Medulla oblongata (tissue), 1 donor: Measurements from ENCODE around the gene DBNL.

Experiments used
- DNase-seq: peaks from one replicate; pipeline ENCODE4 v3.0.0-alpha.2; 2015; ENCODE audit errors: extremely low spot score

The DBNL gene

DNA sequence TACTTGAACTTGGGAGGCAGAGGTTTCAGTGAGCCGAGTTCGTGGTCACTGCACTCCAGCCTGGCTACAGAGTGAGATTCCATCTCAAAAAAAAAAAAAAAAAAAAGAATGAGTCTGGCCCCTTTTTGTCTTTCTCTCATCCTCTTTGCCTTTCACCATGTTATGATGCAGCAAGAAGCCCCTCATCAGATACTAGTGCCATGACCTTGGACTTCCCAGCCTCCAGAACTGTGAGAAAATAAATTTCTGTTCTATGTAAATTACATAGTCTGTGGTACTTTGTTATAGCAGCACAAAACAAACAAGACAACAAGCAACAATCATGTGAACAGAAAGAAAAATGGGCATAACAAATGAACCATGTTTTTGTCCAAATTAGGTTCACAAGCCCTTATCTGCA is 2.3 kb upstream of the DBNL start:
- no peak for DNase-seq

- no peak for DNase-seq
Observed at GRCh38 chr7:44043902-44044301, 600 bp upstream of the DBNL start.

DNA sequence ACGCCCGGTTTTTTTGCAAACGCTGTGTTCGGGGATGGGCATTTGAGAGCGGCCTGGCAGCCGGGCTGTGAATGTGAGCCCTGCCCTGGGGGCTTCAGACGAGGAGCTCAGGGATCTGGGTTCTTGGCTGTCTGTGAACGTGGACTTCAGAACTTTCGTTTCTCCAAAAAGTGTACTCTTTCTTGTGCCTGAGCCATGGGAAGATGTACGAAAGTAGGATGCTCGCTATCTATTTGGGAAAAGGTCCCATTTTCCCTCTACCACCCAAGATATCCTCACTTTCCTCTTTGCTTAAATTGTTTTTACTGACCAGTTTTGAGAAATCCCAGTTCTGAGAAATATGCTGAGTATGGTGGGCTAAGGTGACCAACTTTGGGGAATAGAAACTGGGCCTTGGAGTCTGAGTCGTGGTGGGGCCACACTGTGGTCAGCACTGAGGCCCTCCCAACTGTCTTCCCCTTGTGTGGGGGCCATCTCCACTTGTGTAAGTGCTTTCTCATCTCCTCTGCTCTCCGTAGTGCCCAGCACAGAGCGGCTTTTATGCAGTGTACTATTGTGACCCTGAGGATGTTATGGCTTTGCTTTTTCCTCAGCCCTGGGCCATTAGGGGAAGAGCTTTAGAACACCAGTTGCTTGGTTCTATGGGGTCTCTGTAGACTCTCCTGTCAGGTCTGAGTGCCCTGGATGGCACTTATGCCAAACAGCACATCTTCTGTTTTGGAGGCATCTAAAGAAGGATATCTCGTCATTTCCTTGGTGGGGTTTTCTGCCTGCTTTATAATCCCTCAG is 918 bp downstream of the DBNL start:
- DNase-seq = no peak

DNA sequence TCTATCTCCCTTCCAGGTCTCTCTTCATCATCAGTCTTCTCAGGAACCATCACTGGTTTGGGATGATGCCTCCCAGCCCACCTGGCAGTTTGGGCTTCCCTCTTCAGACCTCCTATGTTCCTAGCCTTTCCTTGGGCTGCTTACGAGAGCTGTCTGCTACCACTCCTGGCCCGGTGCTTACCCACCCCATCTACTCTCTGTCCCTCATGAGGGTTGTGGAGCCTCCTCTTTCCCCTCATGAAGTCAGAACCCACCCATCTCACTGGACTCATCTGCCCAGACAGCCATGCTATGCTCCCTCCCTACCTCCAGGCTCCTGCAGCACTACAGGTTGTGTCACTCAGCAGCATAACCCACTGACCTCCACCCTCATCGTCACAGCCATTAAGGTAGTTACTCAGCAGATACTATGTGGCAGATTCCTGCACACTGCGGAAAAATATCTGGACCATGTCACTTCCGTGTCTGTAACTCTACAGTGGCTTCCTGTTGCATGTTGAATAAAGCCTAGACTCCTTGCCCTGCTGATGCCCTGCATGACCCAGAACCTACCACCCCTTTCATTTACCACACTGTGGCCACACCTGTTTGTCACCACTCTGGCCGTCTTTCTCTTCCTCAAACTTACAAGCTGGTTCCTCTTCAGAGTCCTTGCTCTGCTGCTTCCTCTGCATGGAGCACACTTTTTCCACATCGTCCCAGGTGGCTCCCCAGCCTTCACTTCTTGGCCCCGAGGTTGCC is 2.0 kb downstream of the DBNL start:
- DNase-seq = no peak

DNA sequence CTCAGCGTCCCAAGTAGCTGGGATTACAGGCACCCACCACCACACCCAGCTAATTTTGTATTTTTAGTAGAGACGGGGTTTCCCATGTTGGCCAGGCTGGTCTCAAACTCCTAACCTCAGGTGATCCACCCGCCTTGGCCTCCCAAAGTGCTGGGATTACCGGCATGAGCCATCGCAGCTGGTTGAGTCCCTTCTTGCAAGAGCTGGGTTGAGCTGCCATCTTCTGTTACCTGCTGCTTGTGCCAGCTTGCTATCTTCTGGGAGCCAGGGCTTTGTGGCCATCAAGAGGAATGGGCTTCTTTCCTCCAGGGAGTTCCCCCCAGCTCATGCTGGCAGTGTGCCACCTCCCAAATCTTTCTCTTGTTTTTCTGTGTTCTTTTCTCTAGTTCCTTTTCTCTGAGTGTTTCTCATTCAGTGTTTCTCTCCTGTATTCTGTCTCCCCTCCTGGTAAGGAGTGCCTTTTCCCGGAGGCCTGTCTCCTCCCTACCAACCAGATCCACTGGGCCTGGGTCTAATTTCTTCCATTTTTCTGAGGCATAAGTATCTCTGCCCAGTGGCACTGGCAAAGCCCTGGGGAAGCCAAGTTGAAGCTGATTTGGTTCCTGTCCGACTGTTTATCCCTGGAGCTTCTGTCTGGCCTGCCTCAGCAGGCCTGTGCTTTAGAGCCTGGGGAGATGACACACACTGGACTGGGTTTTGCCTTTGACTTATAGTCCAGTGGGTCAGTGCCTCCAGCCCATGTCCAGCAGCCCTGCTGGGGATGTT is 3.7 kb downstream of the DBNL start:
- DNase-seq = no peak

DNA sequence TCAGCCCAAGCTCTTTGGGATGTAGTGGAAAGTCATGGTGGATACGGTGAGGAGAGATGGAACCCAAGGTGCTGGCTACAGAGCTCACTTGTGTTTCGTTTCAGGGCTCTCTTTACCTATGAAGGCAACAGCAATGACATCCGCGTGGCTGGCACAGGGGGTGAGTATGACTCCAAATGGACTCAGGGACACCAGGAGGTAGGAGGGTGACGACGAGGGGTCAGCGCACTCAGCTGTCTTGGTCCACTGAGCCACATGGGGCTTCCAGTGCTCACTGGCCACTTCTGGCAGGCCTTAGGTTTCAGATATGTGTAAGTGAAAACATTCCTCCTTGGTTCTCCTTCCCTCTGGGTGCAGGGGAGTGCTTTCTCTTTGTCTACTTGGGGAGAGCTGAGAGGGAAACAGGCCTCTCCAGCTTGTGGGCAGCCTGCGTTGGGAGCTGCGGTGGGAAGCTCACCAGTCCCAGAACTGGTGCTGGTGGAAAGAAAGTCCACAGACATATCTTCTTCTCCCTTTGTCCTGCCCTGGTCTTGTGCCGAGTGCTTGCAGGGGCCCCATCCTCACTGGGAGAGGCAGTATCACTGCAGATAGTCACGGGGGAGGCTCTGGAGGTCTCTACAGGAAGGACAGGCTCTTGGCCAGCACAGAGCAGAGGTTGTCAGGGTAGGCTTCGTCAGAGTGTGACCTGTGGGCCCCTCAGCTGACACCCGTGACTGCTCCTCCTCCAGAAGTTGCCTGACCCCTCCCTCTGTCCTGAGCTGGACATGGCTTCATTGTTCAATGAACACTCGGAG is 5.8 kb downstream of the DBNL start:
- no peak for DNase-seq

- no peak for DNase-seq
Observed at GRCh38 chr7:44050915-44051560, 6.5 kb downstream of the DBNL start.

DNA sequence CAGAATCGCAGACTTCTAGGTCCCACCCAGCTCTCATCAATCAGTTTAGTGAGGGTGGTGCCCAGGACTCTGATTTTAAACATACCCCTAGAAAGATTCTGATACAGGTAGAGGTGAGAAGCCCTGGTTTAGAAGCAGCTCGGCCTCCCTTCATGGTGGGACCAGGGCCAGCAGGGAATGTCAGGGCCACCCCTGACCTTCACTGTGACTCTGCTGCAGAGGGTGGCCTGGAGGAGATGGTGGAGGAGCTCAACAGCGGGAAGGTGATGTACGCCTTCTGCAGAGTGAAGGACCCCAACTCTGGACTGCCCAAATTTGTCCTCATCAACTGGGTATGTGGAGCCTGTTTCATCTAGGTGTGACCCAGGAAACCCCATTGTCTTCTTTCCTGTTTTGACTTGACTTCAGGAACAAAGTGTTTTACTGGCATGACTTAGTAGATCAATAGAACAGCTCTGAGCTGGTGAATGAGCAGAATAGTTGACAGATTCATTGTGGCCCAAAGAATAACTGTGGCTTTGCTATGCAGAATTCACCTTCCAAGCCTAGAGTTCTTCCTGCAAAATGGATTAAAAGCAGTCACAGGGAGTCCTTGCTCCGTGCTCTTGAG is 7.2 kb downstream of the DBNL start:
- DNase-seq = no peak

DNA sequence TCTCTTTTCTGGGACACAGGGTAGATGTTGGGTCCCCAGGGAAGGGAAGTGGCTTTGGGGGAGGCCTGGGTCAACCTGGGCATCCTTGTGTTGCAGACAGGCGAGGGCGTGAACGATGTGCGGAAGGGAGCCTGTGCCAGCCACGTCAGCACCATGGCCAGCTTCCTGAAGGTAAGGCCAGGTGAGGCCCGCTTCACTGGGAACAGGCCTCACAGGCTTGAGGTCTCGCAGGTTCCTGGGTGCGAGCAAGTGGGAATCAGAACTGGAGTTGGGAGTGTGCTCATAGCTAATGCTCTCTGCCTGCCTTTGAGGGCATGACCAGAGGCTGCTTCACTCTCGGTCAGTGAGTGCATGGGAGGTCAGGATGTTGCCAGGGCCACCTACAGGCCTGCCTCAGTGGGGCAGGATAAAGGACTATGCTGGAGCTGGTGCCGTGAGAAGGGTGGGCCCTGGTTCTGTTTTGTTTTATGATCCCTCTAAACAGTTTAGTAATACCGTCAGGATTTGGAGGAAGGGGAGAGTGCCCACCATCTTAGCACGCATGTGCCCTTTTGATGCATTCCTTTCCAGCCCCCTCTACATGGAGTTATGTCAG is 8.4 kb downstream of the DBNL start:
- DNase-seq = no peak

- no peak for DNase-seq
Observed at GRCh38 chr7:44056681-44057080, 12.2 kb downstream of the DBNL start.

DNA sequence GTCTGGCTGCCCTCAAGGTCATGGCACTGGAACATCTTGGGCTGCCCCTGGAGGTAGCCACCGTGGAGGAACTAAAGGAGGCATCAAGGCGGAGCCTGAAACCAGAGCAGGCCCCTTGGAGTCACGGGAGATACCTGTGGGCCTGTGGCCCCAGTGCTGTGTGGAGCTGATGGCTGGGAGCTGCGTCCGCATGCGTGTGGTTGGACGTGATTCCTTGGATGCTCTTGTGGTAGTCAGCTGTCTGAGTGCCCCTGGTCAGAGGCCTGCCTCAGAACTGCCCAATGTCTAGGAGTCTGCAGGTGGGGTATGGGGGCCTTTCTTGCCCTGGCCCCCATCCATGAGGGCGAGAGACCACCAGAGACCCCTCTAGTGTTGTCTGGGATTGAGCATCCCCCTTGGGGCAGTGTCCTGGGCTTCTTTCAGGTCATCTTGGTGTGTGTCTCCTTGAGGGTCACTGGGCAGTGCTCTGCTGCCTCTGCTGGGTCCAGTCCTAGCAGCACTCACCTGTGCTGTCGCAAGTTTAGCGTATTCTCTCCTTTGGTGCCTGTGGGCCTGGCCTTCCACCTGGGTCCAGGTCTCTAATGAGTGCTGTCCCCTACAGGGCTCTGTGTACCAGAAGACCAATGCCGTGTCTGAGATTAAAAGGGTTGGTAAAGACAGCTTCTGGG is 12.8 kb downstream of the DBNL start:
- DNase-seq = no peak

DNA sequence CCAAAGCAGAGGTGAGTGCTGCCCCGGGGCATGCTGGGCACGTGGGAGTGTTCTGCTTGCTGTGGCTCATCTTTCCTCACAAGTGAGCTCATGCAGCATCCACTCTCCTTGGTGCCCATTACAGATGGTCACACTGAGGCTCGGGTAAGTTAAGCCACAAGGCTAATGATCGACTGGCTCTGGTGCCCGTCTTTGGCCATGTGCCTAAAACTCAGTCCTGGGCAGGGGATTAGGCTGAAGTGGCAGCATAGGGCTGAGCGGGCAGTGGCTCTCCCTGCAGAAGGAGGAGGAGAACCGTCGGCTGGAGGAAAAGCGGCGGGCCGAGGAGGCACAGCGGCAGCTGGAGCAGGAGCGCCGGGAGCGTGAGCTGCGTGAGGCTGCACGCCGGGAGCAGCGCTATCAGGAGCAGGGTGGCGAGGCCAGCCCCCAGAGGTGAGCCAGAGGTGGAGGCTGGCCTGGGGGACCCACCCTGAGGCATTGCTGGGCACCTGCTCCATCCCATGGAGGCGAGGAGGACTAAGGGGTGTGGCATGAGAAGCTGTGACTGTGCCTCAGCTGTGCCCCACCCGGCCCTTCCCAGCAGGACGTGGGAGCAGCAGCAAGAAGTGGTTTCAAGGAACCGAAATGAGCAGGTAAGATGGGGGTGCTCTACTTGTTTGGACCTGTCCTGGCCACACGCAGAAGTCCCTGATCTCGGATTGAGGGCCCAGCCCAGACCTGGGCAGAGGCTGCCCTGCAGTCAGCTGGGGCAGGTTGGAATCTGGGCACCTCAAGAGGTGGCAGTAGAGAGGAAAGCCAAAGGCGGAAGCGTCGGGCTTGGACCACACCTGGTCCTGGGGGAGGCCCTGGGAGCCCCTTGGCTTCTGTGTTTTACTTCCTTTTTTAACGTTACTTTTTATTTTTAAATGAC is 13.6 kb downstream of the DBNL start:
- no peak for DNase-seq

DNA sequence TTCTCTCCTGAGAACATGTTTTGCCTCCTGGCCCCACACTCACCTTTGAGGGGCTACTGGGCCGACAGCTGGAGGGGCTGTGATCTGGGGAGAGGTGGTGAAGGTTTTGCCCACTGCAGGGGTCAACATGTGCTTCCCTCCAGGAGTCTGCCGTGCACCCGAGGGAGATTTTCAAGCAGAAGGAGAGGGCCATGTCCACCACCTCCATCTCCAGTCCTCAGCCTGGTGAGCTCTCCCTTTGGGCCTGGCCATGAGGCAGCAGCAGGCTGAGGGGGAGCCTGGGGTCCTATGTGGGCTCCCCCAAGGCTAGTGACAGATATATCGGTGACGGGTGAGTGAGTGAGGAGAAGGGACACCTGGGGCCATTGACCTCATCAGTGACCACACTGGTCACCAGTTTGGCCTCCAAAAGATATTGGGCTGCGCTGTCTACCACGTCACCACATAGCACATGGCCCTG is 14.3 kb downstream of the DBNL start:
- no peak for DNase-seq

- no peak for DNase-seq
Observed at GRCh38 chr7:44059219-44060090, 15.0 kb downstream of the DBNL start.

GRCh38 chr7:44060091-44060947 is 15.8 kb downstream of the DBNL start:
- no peak for DNase-seq

GRCh38 chr7:44060948-44061644 is 16.6 kb downstream of the DBNL start:
- peak; percentile 4 for DNase-seq
